ENCODE results near the gene PSEN1. TPM values are rescaled to one million over a fixed set of nuclear protein-coding genes. Genes with fewer than 3 reads are reported as not detected.
A peak's percentile ranks its signal among the peaks of the same experiment; 100 is the strongest.

The PSEN1 gene
- polyA plus RNA-seq, 2 of the 4 experiments (the other 2 are of a cell fraction), result 21.6 to 38.1 TPM

GRCh38 chr14:73124180-73124894 lies 12.0 kb upstream of the PSEN1 start:
- Histone ChIP-seq H3K4me2 (no peak overlapping the region), H3K4me1 (no peaks in the 10 kb centered on the region), H3K4me3 (no peak overlapping the region), H3K27ac (no peak overlapping the region), H3K9me3 (no peaks in the 10 kb centered on the region)
- CTCF ChIA-PET, result interaction anchor here (1.1 kb wide), 1 partner anchor 9 kb away, joined by 5 read pairs; no protein-coding TSS in a partner anchor
- DNase-seq (ENCODE audit: low read depth in 1 of 2, low spot score in 1 of 2) (no peak), FAIRE-seq (no peak), ATAC-seq (peak in 1 of 2 experiments; percentile 23; a peak in 2 of 6 replicates)
- 77% methylated on average over 6 of the region's 6 CpGs for WGBS (ENCODE audit: missing lambda C conversion rate)
- TF ChIP-seq ESRRA (IDR thresholded peaks at IDR 0.05; ENCODE audit: borderline replicate concordance, low read length) (no peak), TP53 (CRISPR knock-in tag; IDR thresholded peaks at IDR 0.05) (no peak), CHD2 (IDR thresholded peaks at IDR 0.05; ENCODE audit: low read length, partially characterized antibody) (no peak), REST (IDR thresholded peaks at IDR 0.05) (no peak), CTCF (IDR thresholded peaks at IDR 0.05) (no peak)
- POLR2A ChIA-PET, result interaction anchor here (1.8 kb wide), 1 partner anchor 12 kb away, joined by 8 read pairs; the partner anchor contains the start of gene PSEN1

GRCh38 chr14:73125169-73125588 lies 11.1 kb upstream of the PSEN1 start:
- Histone ChIP-seq H3K9me3 (no peaks in the 10 kb centered on the region), H3K4me3 (no peak overlapping the region), H3K27ac (no peak overlapping the region), H3K4me1 (no peaks in the 10 kb centered on the region), H3K4me2 (no peak overlapping the region)
- ATAC-seq, result peak in 1 of 2 experiments; percentile 42; a peak in 3 of 6 replicates
- POLR2A ChIA-PET, result interaction anchor here (1.8 kb wide), 1 partner anchor 11 kb away, joined by 8 read pairs; the partner anchor contains the start of gene PSEN1
- CTCF ChIA-PET, result interaction anchor here (0.7 to 1.3 kb wide), 3 partner anchors 9 to 33 kb away, joined by 3 to 5 read pairs (median 3); no protein-coding TSS in a partner anchor
- TF ChIP-seq TFCP2L1 (CRISPR knock-in tag; IDR thresholded peaks at IDR 0.05), result no peak
- no peak for TF ChIP-seq KDM5A (IDR thresholded peaks at IDR 0.05)
- TF ChIP-seq ESRRA (IDR thresholded peaks at IDR 0.05; ENCODE audit: borderline replicate concordance, low read length), result no peak
- 85% methylated on average over 5 of the region's 5 CpGs for WGBS (ENCODE audit: missing lambda C conversion rate)
- no peak for DNase-seq (ENCODE audit: low read depth in 1 of 2, low spot score in 1 of 2)
- FAIRE-seq, result no peak

GRCh38 chr14:73125746-73126145 lies 10.6 kb upstream of the PSEN1 start:
- FAIRE-seq, result no peak

More at GRCh38 chr14:73125746-73126145, 10.6 kb upstream of the PSEN1 start:
- no peak for TF ChIP-seq FOSL2 (IDR thresholded peaks at IDR 0.05)
- TF ChIP-seq FOSL2 (CRISPR knock-in tag; IDR thresholded peaks at IDR 0.05), result no peak
- TF ChIP-seq HMGXB4 (CRISPR knock-in tag; IDR thresholded peaks at IDR 0.05; ENCODE audit: borderline replicate concordance), result no peak
- TF ChIP-seq SMC3 (IDR thresholded peaks at IDR 0.05), result no peak
- TF ChIP-seq KDM5A (IDR thresholded peaks at IDR 0.05), result no peak
- TF ChIP-seq RFX5 (IDR thresholded peaks at IDR 0.05), result no peak
- TF ChIP-seq EHMT2 (IDR thresholded peaks at IDR 0.05; ENCODE audit: low read depth), result no peak
- no peak for TF ChIP-seq MYC (IDR thresholded peaks at IDR 0.05; ENCODE audit: borderline replicate concordance, low read length)
- no peak for TF ChIP-seq ZFP36 (IDR thresholded peaks at IDR 0.05; ENCODE audit: borderline replicate concordance, partially characterized antibody)
- no peak for TF ChIP-seq HOXA7 (CRISPR knock-in tag; IDR thresholded peaks at IDR 0.05)
- TF ChIP-seq ZC3H11A (IDR thresholded peaks at IDR 0.05), result no peak
- TF ChIP-seq FOSB (CRISPR knock-in tag; IDR thresholded peaks at IDR 0.05), result no peak
- H3K4me1 ChIP-seq, result no peaks in the 10 kb centered on the region
- H3K4me2 ChIP-seq, result no peak overlapping the region
- H3K27ac ChIP-seq, result no peak overlapping the region
- CTCF ChIA-PET, result interaction anchor here (0.7 to 1.3 kb wide), 2 partner anchors 19 to 34 kb away, joined by 3 read pairs; no protein-coding TSS in a partner anchor
- no peak overlapping the region for H3K4me3 ChIP-seq
- ATAC-seq (no peak), DNase-seq (ENCODE audit: low read depth in 1 of 2, low spot score in 1 of 2) (no peak)
- 93% methylated on average over 3 of the region's 3 CpGs for WGBS (ENCODE audit: missing lambda C conversion rate)
- POLR2A ChIA-PET, result interaction anchor here (1.8 kb wide), 1 partner anchor 10 kb away, joined by 8 read pairs; the partner anchor contains the start of gene PSEN1
- H3K9me3 ChIP-seq, result no peaks in the 10 kb centered on the region
